ENCODE data around the gene FBXL22.
"Not testable (repeated sequence)": the region's sequence is repeated elsewhere in the genome, so short reads cannot be mapped to it uniquely, and the experiment has no call there.

The FBXL22 gene

GRCh38 chr15:63595065-63595464, 2.1 kb upstream of the FBXL22 start:
- no peak for DNase-seq

GRCh38 chr15:63595688-63596087, 1.5 kb upstream of the FBXL22 start:
- no peak for DNase-seq

- no peak for DNase-seq
Measured at GRCh38 chr15:63596676-63597037, 530 bp upstream of the FBXL22 start.

GRCh38 chr15:63597821-63598220, 634 bp downstream of the FBXL22 start:
- DNase-seq: no peak

GRCh38 chr15:63598473-63599400, 1.6 kb downstream of the FBXL22 start:
- peak; percentile 65 for DNase-seq

GRCh38 chr15:63599401-63600000, 2.3 kb downstream of the FBXL22 start:
- peak; percentile 54 for DNase-seq

- DNase-seq: peak; percentile 53
Measured at GRCh38 chr15:63600001-63600615, 2.9 kb downstream of the FBXL22 start.

GRCh38 chr15:63600616-63601025, 3.4 kb downstream of the FBXL22 start:
- peak; percentile 92 for DNase-seq

GRCh38 chr15:63601026-63601703, 4.0 kb downstream of the FBXL22 start:
- peak; percentile 57 for DNase-seq

GRCh38 chr15:63601704-63602185, 4.6 kb downstream of the FBXL22 start:
- DNase-seq: no peak

- DNase-seq: no peak
Measured at GRCh38 chr15:63602595-63602994, 5.4 kb downstream of the FBXL22 start.

- DNase-seq: no peak
Measured at GRCh38 chr15:63603516-63603915, 6.3 kb downstream of the FBXL22 start.

- DNase-seq: no peak
Measured at GRCh38 chr15:63604281-63604680, 7.1 kb downstream of the FBXL22 start.

GRCh38 chr15:63605036-63605435, 7.8 kb downstream of the FBXL22 start:
- DNase-seq: no peak

GRCh38 chr15:63605816-63606215, 8.6 kb downstream of the FBXL22 start:
- no peak for DNase-seq

- DNase-seq: no peak
Measured at GRCh38 chr15:63606308-63606707, 9.1 kb downstream of the FBXL22 start.

GRCh38 chr15:63608989-63609388, 11.8 kb downstream of the FBXL22 start:
- DNase-seq: no peak

GRCh38 chr15:63609448-63609847, 12.3 kb downstream of the FBXL22 start:
- no peak for DNase-seq

- DNase-seq: peak; percentile 82
Measured at GRCh38 chr15:63610209-63610841, 13.1 kb downstream of the FBXL22 start.

GRCh38 chr15:63611177-63611576, 14.0 kb downstream of the FBXL22 start:
- no peak for DNase-seq

- DNase-seq: no peak
Measured at GRCh38 chr15:63612300-63612699, 15.1 kb downstream of the FBXL22 start.

- no peak for DNase-seq
Measured at GRCh38 chr15:63615935-63616334, 18.7 kb downstream of the FBXL22 start.

- DNase-seq: not testable (repeated sequence)
Measured at GRCh38 chr15:63617147-63617546, 20.0 kb downstream of the FBXL22 start.
